AG04449 (cell line): ENCODE data around the gene NPAS3.

ENCODE experiments used
- CTCF ChIA-PET: fragments of 350-600 bp; formaldehyde crosslinking; extraction: SDS; loops from one replicate; lab custom pipeline; 2021; ENCODE audit warnings: antibody characterized with exemption; lab: Yijun Ruan, JAX
- POLR2A ChIA-PET: fragments of 400-600, 350-600 bp; formaldehyde crosslinking; extraction: SDS; loops from one replicate; lab custom pipeline; 2020; ENCODE audit warnings: antibody characterized with exemption, inconsistent platforms; lab: Yijun Ruan, JAX
- DNase-seq: peaks from one replicate; pipeline ENCODE4 v3.0.0-alpha.2; 2010; ENCODE audit warnings: low read depth, low spot score
- H3K4me3 ChIP-seq: 2 replicates; pipeline ENCODE4 v1.5.1; 2011; ENCODE audit warnings: low read depth, mild to moderate bottlenecking, control low read depth, low read length
- TF ChIP-seq, protein P1 (sequence below): IDR thresholded peaks from one replicate; pipeline ENCODE4 v1.5.1; 2011; ENCODE audit warnings: mild to moderate bottlenecking, moderate library complexity, low read length, control low read depth, inconsistent platforms; ENCODE audit not compliant: insufficient read depth; ENCODE audit errors: missing control alignments

Gene NPAS3

DNA sequence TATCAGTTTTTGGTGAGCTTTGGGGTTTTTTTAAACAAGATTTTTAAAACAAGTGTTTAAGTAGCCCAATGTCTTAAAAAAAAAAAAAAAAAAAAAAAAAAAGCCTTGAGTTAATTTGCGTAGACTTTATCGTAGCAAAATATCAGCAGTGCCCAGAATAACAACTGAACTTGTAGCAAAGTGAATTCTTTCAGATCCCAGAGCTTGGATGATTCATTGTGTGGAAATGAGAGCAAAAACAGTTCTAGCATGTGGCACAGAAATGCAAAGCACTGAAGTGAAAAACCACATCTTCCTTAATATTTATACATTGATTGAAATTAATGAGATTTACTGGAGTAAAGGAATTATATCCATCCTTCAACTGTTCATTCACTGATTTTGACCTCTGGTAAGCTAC lies 754.1 kb downstream of the NPAS3 start:
- no peak overlapping the region; the same call in 1 of the 2 replicates for H3K4me3 ChIP-seq
- DNase-seq, result peak; percentile 76
- CTCF ChIA-PET, result interaction anchor here (0.7 to 2.7 kb wide), 3 partner anchors 14 to 100 kb away, joined by 3 to 13 read pairs (median 7); no protein-coding TSS in a partner anchor
- TF ChIP-seq, protein P1, sequence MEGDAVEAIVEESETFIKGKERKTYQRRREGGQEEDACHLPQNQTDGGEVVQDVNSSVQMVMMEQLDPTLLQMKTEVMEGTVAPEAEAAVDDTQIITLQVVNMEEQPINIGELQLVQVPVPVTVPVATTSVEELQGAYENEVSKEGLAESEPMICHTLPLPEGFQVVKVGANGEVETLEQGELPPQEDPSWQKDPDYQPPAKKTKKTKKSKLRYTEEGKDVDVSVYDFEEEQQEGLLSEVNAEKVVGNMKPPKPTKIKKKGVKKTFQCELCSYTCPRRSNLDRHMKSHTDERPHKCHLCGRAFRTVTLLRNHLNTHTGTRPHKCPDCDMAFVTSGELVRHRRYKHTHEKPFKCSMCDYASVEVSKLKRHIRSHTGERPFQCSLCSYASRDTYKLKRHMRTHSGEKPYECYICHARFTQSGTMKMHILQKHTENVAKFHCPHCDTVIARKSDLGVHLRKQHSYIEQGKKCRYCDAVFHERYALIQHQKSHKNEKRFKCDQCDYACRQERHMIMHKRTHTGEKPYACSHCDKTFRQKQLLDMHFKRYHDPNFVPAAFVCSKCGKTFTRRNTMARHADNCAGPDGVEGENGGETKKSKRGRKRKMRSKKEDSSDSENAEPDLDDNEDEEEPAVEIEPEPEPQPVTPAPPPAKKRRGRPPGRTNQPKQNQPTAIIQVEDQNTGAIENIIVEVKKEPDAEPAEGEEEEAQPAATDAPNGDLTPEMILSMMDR, result no peak
- POLR2A ChIA-PET, result no interaction called here

DNA sequence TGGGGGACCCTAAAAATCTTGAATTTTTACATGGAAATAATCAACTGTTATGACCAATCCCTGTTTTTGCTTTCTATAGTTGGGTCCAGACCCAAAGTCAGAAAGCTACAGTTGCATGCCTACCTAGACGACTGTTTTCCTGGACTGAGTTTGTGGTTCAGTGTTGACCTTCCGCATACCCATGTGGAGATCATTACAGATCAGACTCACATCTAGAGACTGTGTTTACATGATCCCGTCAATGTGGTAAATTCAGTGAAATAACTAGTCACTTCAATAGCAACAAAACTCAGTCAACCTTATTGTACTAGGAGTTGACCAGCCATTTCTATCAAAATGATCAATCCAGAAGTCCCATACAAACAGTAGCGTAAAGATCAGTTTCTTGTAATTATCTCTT lies 754.6 kb downstream of the NPAS3 start:
- POLR2A ChIA-PET, result no interaction called here
- DNase-seq, result peak; percentile 59
- CTCF ChIA-PET, result interaction anchor here (0.7 to 2.7 kb wide), 3 partner anchors 14 to 100 kb away, joined by 3 to 13 read pairs (median 7); no protein-coding TSS in a partner anchor
- H3K4me3 ChIP-seq, result no peak overlapping the region; the same call in 1 of the 2 replicates
- TF ChIP-seq, protein P1, result no peak

DNA sequence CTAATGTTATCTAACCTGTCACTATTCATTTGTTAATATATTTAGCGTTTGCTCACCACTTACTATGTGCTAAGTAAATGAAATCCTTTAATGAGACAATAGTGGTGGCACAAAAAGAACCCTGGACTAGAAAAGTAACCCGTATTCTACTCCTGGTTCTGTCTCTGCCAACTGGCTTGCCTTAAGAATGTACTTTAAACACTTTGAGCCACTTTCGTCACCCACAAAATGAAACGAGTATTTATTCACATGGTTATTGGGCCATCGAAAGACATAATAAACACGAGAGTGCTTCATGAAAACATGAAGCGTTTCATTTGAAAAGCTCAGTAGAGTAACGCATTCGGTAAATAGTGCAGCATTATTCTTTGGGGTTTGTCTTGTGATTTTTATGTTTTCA lies 757.5 kb downstream of the NPAS3 start:
- H3K4me3 ChIP-seq, result no peak overlapping the region
- TF ChIP-seq, protein P1, result no peak
- ChIA-PET CTCF (interaction anchor here (1.3 kb wide), 1 partner anchor 97 kb away, joined by 3 read pairs; no protein-coding TSS in a partner anchor), POLR2A (no interaction called here)
- no peak for DNase-seq

DNA sequence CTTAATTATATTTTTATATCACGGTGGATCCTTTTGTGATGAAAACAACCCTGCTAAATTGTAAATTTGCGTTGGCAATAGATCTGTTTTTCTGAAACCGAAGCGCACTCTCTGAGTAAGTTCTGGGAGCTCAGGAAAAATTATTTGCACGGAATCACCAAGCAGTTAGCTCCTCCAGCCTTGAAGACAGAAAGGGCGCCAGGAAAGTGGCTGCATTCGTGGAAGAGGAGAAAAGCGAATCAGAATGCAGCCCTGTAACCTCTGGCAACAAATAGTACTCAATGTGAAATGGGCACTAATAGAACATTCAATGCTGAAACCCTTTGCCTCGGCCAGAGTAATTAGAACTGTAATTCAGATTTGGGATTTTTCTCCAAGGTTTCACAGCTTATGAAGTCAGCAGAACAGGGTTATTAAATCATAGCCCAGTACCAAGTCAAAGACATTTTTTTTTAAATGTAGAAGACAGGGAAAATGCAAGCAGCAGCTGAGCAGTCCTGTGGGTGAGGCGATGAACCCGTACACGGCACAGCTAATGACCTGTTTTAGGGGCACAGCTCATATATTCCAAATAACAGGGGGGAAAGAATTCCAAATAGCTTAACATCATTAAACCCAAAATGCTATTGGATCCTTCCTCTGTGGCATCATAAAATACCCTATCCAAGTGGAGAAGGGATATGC lies 760.8 kb downstream of the NPAS3 start:
- ChIA-PET CTCF (no interaction called here), POLR2A (no interaction called here)
- TF ChIP-seq, protein P1, result no peak
- H3K4me3 ChIP-seq, result no peak overlapping the region
- DNase-seq, result no peak

DNA sequence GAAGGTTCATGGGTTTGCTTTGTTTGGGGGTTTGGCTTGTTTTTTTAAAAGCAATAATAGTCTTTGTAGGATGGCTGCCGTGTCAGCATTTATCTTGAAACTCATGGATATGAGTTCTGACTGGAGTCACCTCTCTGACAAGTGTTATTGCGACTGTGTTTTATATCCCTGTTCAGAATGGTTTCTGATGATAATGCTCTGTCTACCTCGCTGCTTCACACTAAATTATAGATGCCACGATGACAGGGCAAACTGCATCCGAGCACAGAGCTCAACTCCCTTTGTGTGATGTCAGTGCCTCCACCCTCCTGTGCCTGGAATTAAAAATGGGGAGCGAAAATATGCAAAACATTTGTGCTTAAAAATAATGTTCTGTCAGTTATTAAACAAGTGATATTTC lies 761.4 kb downstream of the NPAS3 start:
- CTCF ChIA-PET, result no interaction called here
- TF ChIP-seq, protein P1, result no peak

DNA sequence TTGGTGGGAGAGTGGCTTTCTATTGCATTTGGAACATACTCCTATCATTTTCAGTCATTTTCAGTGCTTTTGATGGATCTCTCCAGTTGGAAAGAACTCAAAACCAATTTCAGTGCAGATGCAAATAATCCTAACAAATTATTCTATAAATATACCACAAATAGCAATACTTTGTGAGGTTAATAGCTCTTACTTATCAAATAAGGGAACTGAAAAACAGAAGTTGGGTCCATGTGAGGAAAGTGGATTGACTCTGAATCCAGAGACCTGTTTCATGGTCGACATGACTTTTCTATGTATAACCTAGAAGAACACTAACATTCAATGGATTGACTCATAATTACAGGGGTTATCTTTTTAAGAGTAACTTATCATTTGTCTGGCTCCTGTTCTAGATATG lies 763.6 kb downstream of the NPAS3 start:
- H3K4me3 ChIP-seq, result no peak overlapping the region
- DNase-seq, result no peak
- TF ChIP-seq, protein P1, result no peak
- ChIA-PET CTCF (no interaction called here), POLR2A (no interaction called here)

More for the DNA sequence above, 761.4 kb downstream of the NPAS3 start:
- POLR2A ChIA-PET, result no interaction called here
- H3K4me3 ChIP-seq, result no peak overlapping the region
- no peak for DNase-seq
